Neural crest cell (in vitro differentiated cells): ENCODE measurements around the gene OLIG2. TPM values are rescaled to one million over a fixed set of nuclear protein-coding genes. Genes with fewer than 3 reads are reported as not detected.

Source experiments
- DNase-seq: peaks from one replicate; pipeline ENCODE4 v3.0.0; 2021; ENCODE audit warnings: low read depth, mixed read lengths, low spot score
- H3K27ac Mint-ChIP-seq: one replicate; pipeline ENCODE4 v1.8.0; 2021; ENCODE audit warnings: mild to moderate bottlenecking, mixed read lengths; ENCODE audit not compliant: unreplicated experiment
- H3K27me3 Mint-ChIP-seq: 2 replicates; pipeline ENCODE4 v1.8.0; 2021; ENCODE audit warnings: low read depth, mild to moderate bottlenecking, mixed read lengths
- H3K36me3 Mint-ChIP-seq: 2 replicates; pipeline ENCODE4 v1.8.0; 2021; ENCODE audit warnings: low read depth, mild to moderate bottlenecking, mixed read lengths
- H3K4me1 Mint-ChIP-seq: 2 replicates; pipeline ENCODE4 v1.8.0; 2021; ENCODE audit warnings: mixed read lengths
- H3K4me3 Mint-ChIP-seq: one replicate; pipeline ENCODE4 v1.8.0; 2021; ENCODE audit warnings: mild to moderate bottlenecking, mixed read lengths
- H3K9me3 Mint-ChIP-seq: 2 replicates; pipeline ENCODE4 v1.8.0; 2021; ENCODE audit warnings: mixed read lengths
- total RNA-seq: library from RNA; stranded (reverse); gene quantifications from 2 replicates; pipeline ENCODE4 v1.2.1, GENCODE V29; 2021
- TF ChIP-seq, protein P1 (sequence below): fragments of 200-600 bp; sonication (generic); conservative IDR thresholded peaks from 2 replicates; pipeline ENCODE4 v1.5.0; 2021; ENCODE audit warnings: antibody characterized with exemption, mild to moderate bottlenecking

OLIG2 gene
- total RNA-seq, 1 donor from 2014 or later = 5.4 TPM

DNA sequence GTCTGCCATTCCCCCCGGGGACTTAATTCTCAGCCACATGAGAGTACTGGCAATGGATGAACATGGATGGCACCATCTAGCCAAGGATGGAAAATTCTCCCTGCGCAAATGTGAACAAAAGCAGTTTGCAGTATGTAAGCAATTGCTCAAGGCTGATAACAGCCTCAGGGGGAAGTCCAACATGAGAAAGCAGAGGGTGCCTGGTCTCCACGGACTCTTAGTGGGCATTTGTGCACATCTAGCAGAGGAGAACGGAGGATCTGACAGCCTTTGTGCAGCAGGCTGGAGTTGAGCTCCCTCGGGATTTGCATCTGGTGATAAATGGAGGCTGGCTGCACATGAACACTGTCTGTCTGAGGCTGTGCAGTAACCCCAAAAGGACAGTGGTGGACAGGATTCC is 30.3 kb downstream of the OLIG2 start:
- Mint-ChIP-seq H3K27ac (peak overlapping the region; percentile 85), H3K4me1 (peaks cover 44% of the 10 kb centered on the region), H3K36me3 (no peaks in the 10 kb centered on the region), H3K9me3 (no peaks in the 10 kb centered on the region), H3K4me3 (no peak overlapping the region), H3K27me3 (peaks cover 62% of the 10 kb centered on the region)
- TF ChIP-seq, protein P1, sequence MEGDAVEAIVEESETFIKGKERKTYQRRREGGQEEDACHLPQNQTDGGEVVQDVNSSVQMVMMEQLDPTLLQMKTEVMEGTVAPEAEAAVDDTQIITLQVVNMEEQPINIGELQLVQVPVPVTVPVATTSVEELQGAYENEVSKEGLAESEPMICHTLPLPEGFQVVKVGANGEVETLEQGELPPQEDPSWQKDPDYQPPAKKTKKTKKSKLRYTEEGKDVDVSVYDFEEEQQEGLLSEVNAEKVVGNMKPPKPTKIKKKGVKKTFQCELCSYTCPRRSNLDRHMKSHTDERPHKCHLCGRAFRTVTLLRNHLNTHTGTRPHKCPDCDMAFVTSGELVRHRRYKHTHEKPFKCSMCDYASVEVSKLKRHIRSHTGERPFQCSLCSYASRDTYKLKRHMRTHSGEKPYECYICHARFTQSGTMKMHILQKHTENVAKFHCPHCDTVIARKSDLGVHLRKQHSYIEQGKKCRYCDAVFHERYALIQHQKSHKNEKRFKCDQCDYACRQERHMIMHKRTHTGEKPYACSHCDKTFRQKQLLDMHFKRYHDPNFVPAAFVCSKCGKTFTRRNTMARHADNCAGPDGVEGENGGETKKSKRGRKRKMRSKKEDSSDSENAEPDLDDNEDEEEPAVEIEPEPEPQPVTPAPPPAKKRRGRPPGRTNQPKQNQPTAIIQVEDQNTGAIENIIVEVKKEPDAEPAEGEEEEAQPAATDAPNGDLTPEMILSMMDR = no peak
- no peak for DNase-seq

DNA sequence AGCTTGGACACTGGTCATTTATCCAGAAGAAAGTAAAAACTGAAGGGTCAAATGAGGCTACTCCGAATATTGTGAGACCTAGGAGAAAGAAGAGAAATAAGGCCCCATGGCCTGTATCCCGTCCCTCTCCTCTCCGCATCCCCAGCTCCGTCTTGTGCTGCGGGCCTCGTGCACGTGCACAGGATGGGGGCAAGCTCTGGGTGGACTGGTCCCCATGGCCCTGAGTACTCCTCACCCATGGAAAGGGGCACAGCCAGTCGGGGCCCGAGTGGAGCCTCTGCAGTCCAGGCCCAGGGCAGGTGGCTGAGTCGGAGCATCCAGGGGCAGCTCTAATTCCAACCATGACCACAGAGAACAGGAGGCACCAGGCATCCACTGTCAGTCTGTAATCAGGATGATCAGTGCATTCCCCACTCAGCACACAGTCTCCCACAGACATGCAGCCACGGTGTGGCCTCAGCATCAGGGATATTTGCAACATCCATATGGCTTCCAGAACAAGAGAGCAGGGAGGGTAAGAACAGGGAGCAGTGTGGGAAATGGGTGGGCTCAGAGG is 31.7 kb downstream of the OLIG2 start:
- Mint-ChIP-seq H3K36me3 (no peaks in the 10 kb centered on the region), H3K4me1 (peaks cover 38% of the 10 kb centered on the region), H3K27ac (no peak overlapping the region), H3K9me3 (no peaks in the 10 kb centered on the region), H3K27me3 (peaks cover 53% of the 10 kb centered on the region), H3K4me3 (no peak overlapping the region)
- TF ChIP-seq, protein P1 = no peak
- DNase-seq = no peak

DNA sequence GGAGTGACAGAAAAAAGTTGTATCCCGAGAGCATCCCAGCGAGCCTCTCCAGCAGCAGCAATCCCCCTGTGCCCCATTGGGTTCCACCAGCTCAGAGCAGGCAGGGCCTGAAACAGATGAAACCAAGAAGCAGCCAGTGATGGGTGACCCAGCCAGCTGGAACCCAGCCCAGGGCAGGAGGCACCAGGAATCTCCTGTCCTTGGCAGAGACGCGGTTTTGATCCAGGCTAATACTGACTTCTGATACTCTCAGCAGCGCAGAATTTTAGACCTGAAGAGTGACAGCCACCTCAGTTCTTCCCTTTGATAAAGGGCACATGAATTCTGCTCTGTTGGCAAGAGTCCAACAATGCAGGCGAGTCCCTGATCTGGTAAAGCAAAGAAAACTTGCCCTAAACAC is 32.8 kb downstream of the OLIG2 start:
- no peak overlapping the region for H3K27ac Mint-ChIP-seq
- peaks cover 36% of the 10 kb centered on the region for H3K4me1 Mint-ChIP-seq
- H3K9me3 Mint-ChIP-seq = no peaks in the 10 kb centered on the region
- no peaks in the 10 kb centered on the region for H3K36me3 Mint-ChIP-seq
- no peak for DNase-seq
- H3K4me3 Mint-ChIP-seq = no peak overlapping the region
- TF ChIP-seq, protein P1 = no peak
- peaks cover 47% of the 10 kb centered on the region for H3K27me3 Mint-ChIP-seq

DNA sequence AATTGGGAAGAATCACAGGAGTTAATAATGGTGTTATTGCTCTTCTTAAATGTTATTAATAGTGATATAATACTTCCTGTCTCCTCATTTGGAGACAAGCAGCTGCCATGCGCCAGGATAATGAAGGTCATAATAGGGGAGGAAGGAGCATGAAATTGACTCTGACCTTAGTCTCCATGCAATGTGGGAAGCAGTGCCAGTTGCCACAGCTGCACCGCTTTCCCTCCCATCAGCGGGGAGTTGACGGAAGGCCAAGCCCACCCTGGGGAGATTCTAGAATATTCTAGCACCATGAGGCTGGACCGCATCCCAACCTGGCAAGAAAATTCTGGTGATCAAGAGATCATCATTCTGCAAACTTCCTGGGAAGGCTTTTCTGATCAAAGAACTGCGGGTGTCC is 33.2 kb downstream of the OLIG2 start:
- Mint-ChIP-seq H3K36me3 (no peaks in the 10 kb centered on the region), H3K4me3 (no peak overlapping the region), H3K9me3 (no peaks in the 10 kb centered on the region), H3K4me1 (peaks cover 40% of the 10 kb centered on the region), H3K27me3 (peaks cover 45% of the 10 kb centered on the region), H3K27ac (no peak overlapping the region)
- TF ChIP-seq, protein P1 = no peak
- no peak for DNase-seq

DNA sequence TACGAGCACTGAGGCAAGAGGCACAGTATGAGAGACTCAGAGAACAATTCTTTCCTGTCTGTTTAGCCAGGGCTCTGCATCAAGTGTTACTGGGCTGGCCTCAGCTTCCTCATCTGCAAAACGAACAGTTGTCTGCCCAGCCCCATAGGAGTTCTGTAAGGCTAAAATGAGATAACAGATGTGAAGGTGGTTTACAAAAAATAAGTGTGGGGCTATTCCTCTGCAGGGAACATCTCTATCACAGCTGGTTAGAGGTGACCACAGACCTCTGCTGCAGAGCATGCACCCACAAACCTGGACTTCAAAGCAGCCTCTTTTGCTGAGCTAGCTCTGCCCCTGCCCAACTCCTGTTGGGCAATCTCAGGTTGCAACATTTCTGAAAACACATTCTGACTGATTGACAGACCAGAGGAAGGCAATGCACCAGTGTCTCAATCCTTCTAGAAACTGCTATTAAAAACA is 33.7 kb downstream of the OLIG2 start:
- Mint-ChIP-seq H3K27ac (no peak overlapping the region), H3K4me1 (peaks cover 45% of the 10 kb centered on the region), H3K9me3 (no peaks in the 10 kb centered on the region), H3K27me3 (peaks cover 45% of the 10 kb centered on the region), H3K36me3 (no peaks in the 10 kb centered on the region), H3K4me3 (no peak overlapping the region)
- no peak for DNase-seq
- TF ChIP-seq, protein P1 = no peak
